AG10803 (cell line): ENCODE data around the gene TRDMT1.

ENCODE experiments used
- DNase-seq: peaks from one replicate; pipeline ENCODE4 v3.0.0; 2010; ENCODE audit warnings: low read depth
- H3K4me3 ChIP-seq: 2 replicates; pipeline ENCODE4 v1.5.1; 2011; ENCODE audit warnings: mild to moderate bottlenecking, low read length, control low read depth
- CTCF ChIP-seq: conservative IDR thresholded peaks from 2 replicates; pipeline ENCODE4 v1.5.1; 2011; ENCODE audit warnings: mild to moderate bottlenecking, low read length, control low read depth, inconsistent platforms

The TRDMT1 gene

DNA sequence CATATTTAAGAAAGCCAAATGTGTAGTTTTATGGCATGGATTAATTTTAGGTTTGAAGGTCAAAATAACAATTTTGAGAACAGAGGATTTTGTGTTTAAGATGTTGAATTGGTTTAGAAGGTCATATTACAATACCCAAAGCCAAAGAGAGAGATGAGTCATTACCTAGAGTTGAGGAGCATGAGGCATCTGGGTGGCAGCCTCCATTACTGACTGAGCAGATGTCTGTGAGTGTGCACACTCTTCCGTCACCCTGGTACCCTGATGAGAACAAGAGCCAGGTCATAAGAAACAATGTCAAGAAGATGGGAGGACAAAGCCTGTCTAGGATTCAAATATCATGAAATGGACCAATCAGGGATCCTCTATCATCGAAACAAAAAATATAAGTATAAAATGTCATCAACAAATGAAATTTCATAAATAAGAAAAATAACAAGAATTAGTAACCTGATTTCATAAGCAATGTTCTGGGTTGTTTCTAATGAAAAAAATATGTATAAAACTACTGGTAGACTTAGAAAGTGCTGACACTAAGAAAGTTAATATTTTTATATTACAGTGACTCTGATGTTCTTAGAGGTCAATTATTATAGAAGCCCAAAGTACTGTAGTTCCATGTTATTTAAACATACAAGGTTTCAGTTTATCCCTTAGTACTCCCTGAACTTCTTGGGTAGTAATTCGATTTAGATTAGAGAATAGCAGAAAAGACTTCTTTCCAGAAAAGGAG is 91.8 kb downstream of the TRDMT1 start:
- DNase-seq, result peak; percentile 80
- H3K4me3 ChIP-seq, result no peak overlapping the region
- no peak for TF ChIP-seq CTCF

DNA sequence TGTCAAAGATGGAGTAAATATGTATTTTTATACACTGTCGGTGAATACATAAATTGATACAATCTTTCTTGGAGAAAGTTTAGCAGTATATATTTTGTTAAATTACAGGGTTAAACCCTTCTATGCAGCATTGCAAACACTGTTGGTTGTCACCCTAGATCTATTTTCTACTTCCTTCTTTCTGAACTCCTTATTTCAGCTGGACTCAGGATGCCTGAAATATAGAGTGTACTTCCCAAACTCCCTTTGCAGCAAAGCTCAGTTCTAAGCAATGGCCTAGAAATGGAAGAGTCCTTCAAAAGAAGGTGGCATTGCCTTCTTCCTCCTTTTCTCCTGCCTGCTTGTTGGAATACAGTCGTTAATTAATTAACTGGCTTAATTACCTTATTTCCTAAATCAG is 92.4 kb downstream of the TRDMT1 start:
- TF ChIP-seq CTCF, result no peak
- H3K4me3 ChIP-seq, result no peak overlapping the region
- DNase-seq, result no peak

GRCh38 chr10:17106991-17107390 is 94.5 kb downstream of the TRDMT1 start:
- DNase-seq, result no peak
- TF ChIP-seq CTCF, result no peak

GRCh38 chr10:17101910-17102266 is 99.6 kb downstream of the TRDMT1 start:
- no peak for DNase-seq
- no peak for TF ChIP-seq CTCF
- H3K4me3 ChIP-seq, result no peak overlapping the region

More at GRCh38 chr10:17106991-17107390, 94.5 kb downstream of the TRDMT1 start:
- H3K4me3 ChIP-seq, result no peak overlapping the region

DNA sequence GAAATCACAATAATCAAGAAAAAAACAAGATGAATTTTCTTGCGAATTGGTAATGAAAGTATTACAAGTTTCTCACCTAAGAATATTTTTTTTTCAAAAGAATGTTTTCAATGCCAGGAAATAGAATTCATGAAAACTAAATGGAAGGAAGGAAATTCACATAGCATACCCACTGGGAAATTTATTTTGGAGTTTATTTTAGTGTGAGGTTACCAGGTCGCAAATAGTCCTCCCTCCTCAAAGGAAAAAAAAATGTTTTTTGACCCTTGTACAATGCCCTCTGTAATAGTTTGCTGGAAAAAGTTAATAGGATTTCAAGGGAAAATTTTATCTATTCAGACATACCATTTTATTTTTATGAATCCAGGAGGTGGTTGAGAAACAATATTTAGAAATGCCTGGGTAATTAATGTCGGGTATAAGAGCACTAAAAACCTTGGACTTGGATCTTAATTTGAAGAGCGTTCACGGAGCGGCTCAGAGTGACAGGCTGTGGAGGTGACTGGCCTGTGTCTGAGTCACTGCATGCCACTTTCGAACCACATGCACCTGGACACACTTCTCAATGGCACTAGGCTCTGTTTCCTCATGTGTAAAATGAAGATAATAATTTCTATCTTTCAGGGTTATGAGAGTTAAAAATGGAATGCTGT is 100.1 kb downstream of the TRDMT1 start:
- H3K4me3 ChIP-seq, result no peak overlapping the region
- no peak for TF ChIP-seq CTCF
- DNase-seq, result no peak

- TF ChIP-seq CTCF, result no peak
Measured at GRCh38 chr10:17100586-17100985, 100.9 kb downstream of the TRDMT1 start.

DNA sequence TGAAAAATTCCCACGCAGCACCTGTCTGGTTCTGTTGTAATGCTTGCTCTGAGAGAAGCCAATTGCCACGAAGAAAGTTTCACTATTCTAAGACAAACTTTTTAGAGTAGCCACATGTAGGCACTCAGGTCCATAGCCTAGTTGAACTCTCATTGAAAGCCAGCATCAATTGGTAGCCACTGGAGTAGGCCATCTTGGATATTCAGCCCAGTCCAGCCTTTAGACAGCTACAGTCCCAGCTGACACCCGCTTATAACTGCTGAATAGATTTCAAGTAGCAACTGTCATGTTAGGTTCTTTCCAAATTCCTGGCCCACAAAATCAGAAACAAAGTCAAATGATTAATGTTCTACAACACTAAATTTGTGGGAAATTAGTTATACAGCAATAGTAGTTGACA is 103.5 kb downstream of the TRDMT1 start:
- no peak overlapping the region for H3K4me3 ChIP-seq
- TF ChIP-seq CTCF, result no peak
- DNase-seq, result no peak

More at GRCh38 chr10:17100586-17100985, 100.9 kb downstream of the TRDMT1 start:
- no peak for DNase-seq
- no peak overlapping the region for H3K4me3 ChIP-seq
